GM12878 (cell line): ENCODE results near the gene CDC14A. TPM values are rescaled to one million over a fixed set of nuclear protein-coding genes. Genes with fewer than 3 reads are reported as not detected.

Experiments
- ATAC-seq: fragments of 200-7000 bp; cut with Tn5 transposase; 3 replicates; pipeline ENCODE4 v1.9.1; 2020; ENCODE audit warnings: mild to moderate bottlenecking, moderate library complexity
- BruUV-seq: library from RNA; stranded (reverse); fragments of 400-500 nt; replicated peaks from 2 replicates; lab custom pipeline; 2021; lab: Mats Ljungman, UMichigan
- CTCF ChIA-PET: fragments of 300-600 bp; sonication (Branson Sonifier 250); formaldehyde crosslinking; extraction: SDS; loops from one replicate; lab custom pipeline; 2021; ENCODE audit warnings: inconsistent platforms; lab: Yijun Ruan, JAX
- POLR2A ChIA-PET: fragments of 350-600 bp; formaldehyde crosslinking; extraction: SDS; loops from one replicate; lab custom pipeline; 2021; ENCODE audit warnings: inconsistent platforms; lab: Charles Lee
- RAD21 ChIA-PET: fragments of 300-600 bp; sonication (Branson Sonifier 250); formaldehyde crosslinking; loops from one replicate; lab custom pipeline; 2023; ENCODE audit warnings: antibody characterized with exemption; ENCODE audit not compliant: unreplicated experiment; lab: Charles Lee
- SMC1A ChIA-PET: fragments of 300-600 bp; sonication (Branson Sonifier 250); formaldehyde crosslinking; loops from one replicate; lab custom pipeline; 2023; ENCODE audit not compliant: unreplicated experiment, uncharacterized antibody; lab: Charles Lee
- DNase-seq: peaks from one replicate; pipeline ENCODE4 v3.0.0-alpha.2; 2011; ENCODE audit warnings: low read depth, low spot score
- FAIRE-seq: peaks from 3 replicates; lab custom pipeline; 2011; peaks lifted over from hg19 to GRCh38; lab: Jason Lieb, UNC
- H2AFZ ChIP-seq: 2 replicates; pipeline ENCODE4 v1.6.0; 2011; ENCODE audit warnings: low read depth, low read length, control low read depth; ENCODE audit not compliant: control insufficient read depth
- H3K27ac ChIP-seq: 2 replicates; pipeline ENCODE4 v1.5.1; 2011; ENCODE audit warnings: control low read depth; ENCODE audit not compliant: control insufficient read depth, insufficient read depth
- H3K27me3 ChIP-seq, 2 experiments: replicated peaks in 1 of 2; 2 replicates each; pipeline versions ENCODE4 v1.6.0 to v1.6.1; 2011; ENCODE audit warnings: low read length in 1 of 2; ENCODE audit not compliant: control insufficient read depth in 2 of 2, insufficient read depth in 2 of 2
- H3K36me3 ChIP-seq, 2 experiments: 2 replicates each; pipeline ENCODE4 v1.5.1; 2011; ENCODE audit warnings: low read length in 1 of 2; ENCODE audit not compliant: control insufficient read depth in 2 of 2, insufficient read depth in 2 of 2
- H3K4me1 ChIP-seq: 2 replicates; pipeline ENCODE4 v1.6.1; 2011; ENCODE audit warnings: mild to moderate bottlenecking, low read length, moderate library complexity, mixed read lengths; ENCODE audit not compliant: control insufficient read depth, insufficient read depth
- H3K4me2 ChIP-seq: 2 replicates; pipeline ENCODE4 v1.6.0; 2011; ENCODE audit warnings: control low read depth; ENCODE audit not compliant: control insufficient read depth, insufficient read depth
- H3K4me3 ChIP-seq: fragments of 200-600 bp; sonication (generic); 2 replicates; pipeline ENCODE4 v1.5.1; 2016
- H3K79me2 ChIP-seq: 2 replicates; pipeline ENCODE4 v1.6.0; 2011; ENCODE audit warnings: low read length; ENCODE audit not compliant: control insufficient read depth, insufficient read depth
- H3K9ac ChIP-seq: 2 replicates; pipeline ENCODE4 v1.8.0; 2011; ENCODE audit warnings: low read length, control low read depth, mixed read lengths; ENCODE audit not compliant: control insufficient read depth, insufficient read depth
- H3K9me3 ChIP-seq: replicated peaks from 3 replicates; pipeline ENCODE4 v1.5.1; 2011; ENCODE audit warnings: mild to moderate bottlenecking, low read length; ENCODE audit not compliant: control insufficient read depth, insufficient read depth
- H4K20me1 ChIP-seq: 2 replicates; pipeline ENCODE4 v1.6.0; 2011; ENCODE audit not compliant: control insufficient read depth, insufficient read depth
- BCL11A ChIP-seq: IDR thresholded peaks from 2 replicates; pipeline ENCODE4 v1.6.1; 2011; ENCODE audit warnings: low read depth, low read length
- CREB1 ChIP-seq: IDR thresholded peaks from 2 replicates; pipeline ENCODE4 v1.6.1; 2012; ENCODE audit warnings: low read depth, mild to moderate bottlenecking, inconsistent platforms
- E2F8 ChIP-seq: fragments of 450-650 bp; IDR thresholded peaks from 2 replicates; pipeline ENCODE4 v1.6.1; 2018; ENCODE audit warnings: mild to moderate bottlenecking, low read depth, moderate library complexity; ENCODE audit not compliant: partially characterized antibody
- FOXK2 ChIP-seq: fragments of 450-650 bp; IDR thresholded peaks from 2 replicates; pipeline ENCODE4 v1.6.1; 2017; ENCODE audit warnings: mild to moderate bottlenecking, moderate library complexity
- HDGF ChIP-seq: fragments of 450-650 bp; IDR thresholded peaks from 2 replicates; pipeline ENCODE4 v1.6.1; 2016; ENCODE audit warnings: antibody characterized with exemption
- IKZF1 ChIP-seq: fragments of 450-650 bp; conservative IDR thresholded peaks from 2 replicates; pipeline ENCODE4 v1.6.1; 2017; ENCODE audit warnings: antibody characterized with exemption, mild to moderate bottlenecking
- IRF3 ChIP-seq: fragments of 450-650 bp; IDR thresholded peaks from 2 replicates; pipeline ENCODE4 v1.6.1; 2014; ENCODE audit warnings: mild to moderate bottlenecking
- NR2F1 ChIP-seq: fragments of 450-650 bp; conservative IDR thresholded peaks from 2 replicates; pipeline ENCODE4 v1.6.1; 2017; ENCODE audit warnings: mild to moderate bottlenecking
- RELB ChIP-seq: fragments of 450-650 bp; IDR thresholded peaks from 2 replicates; pipeline ENCODE4 v1.6.1; 2017; ENCODE audit warnings: low read depth, mild to moderate bottlenecking, moderate library complexity
- SIN3A ChIP-seq: IDR thresholded peaks from 2 replicates; pipeline ENCODE4 v1.6.1; 2012; ENCODE audit warnings: low read depth, low read length, improper control_type of control experiment
- SMC3 ChIP-seq: IDR thresholded peaks from 2 replicates; pipeline ENCODE4 v1.6.1; 2011; ENCODE audit warnings: low read length, improper control_type of control experiment, borderline replicate concordance
- STAT3 ChIP-seq: IDR thresholded peaks from 2 replicates; pipeline ENCODE4 v1.6.1; 2011; ENCODE audit warnings: low read depth, low read length, improper control_type of control experiment
- ZNF384 ChIP-seq: IDR thresholded peaks from 2 replicates; pipeline ENCODE4 v1.6.1; 2012; ENCODE audit warnings: low read depth, mild to moderate bottlenecking, low read length, improper control_type of control experiment, borderline replicate concordance
- WGBS: methylation state at CpG from one replicate; pipeline ENCODE4 v1.1.6; 2016; ENCODE audit warnings: low lambda C conversion rate; ENCODE audit not compliant: insufficient replicate concordance, insufficient coverage; ENCODE audit errors: missing lambda C conversion rate; 5-methylcytosine and 5-hydroxymethylcytosine counted together
- in situ Hi-C: fragments of 300-500 bp; cut with MboI; formaldehyde crosslinking; loops from 9 replicates; pipeline ENCODE4 v1.14.3; 2018; ENCODE audit warnings: mixed read lengths
- intact Hi-C: fragments of 100-400 bp; cut with micrococcal nuclease; formaldehyde crosslinking; loops from one replicate; pipeline ENCODE4 v1.14.2; 2022; ENCODE audit not compliant: unreplicated experiment
- polyA plus RNA-seq, 11 experiments: library from polyadenylated mRNA; depleted of rRNA in 4 of 11; unstranded in 6 of 11; stranded (reverse) in 5 of 11; fragments of >200 nt; fragmentation: Nextera tagmentation in 4 of 11; fragmentation: Illumina TruSeq in 1 of 11; extraction: Ambion mirVana in 4 of 11; extraction: Trizol in 1 of 11; gene quantifications; 1 replicate in 1 of 11; 2 replicates in 10 of 11; pipeline versions ENCODE4 v1.2.1 to v1.2.3, GENCODE V29; 2011 to 2016; ENCODE audit warnings: inconsistent platforms in 2 of 11, missing spikeins in 2 of 11, low read depth in 1 of 11
- total RNA-seq, 4 experiments: library from RNA; depleted of rRNA in 3 of 4; stranded (reverse); fragments of >200 nt in 3 of 4; fragmentation: Illumina TruSeq in 1 of 4; extraction: Trizol in 1 of 4; gene quantifications; 2 replicates each; pipeline versions ENCODE4 v1.2.1 to v1.2.3, GENCODE V29; 2013 to 2021
- TF ChIP-seq, protein P1 (sequence below): IDR thresholded peaks from 2 replicates; pipeline ENCODE4 v1.6.1; 2011; ENCODE audit warnings: mild to moderate bottlenecking, low read depth, low read length, moderate library complexity; ENCODE audit not compliant: insufficient replicate concordance

CDC14A gene
- total and polyA plus RNA-seq, 10 of the 15 experiments (the other 5 are each of a cell fraction or from before 2014, with no cell fraction given) = 1.5 to 7.1 (median 5.5) TPM

DNA sequence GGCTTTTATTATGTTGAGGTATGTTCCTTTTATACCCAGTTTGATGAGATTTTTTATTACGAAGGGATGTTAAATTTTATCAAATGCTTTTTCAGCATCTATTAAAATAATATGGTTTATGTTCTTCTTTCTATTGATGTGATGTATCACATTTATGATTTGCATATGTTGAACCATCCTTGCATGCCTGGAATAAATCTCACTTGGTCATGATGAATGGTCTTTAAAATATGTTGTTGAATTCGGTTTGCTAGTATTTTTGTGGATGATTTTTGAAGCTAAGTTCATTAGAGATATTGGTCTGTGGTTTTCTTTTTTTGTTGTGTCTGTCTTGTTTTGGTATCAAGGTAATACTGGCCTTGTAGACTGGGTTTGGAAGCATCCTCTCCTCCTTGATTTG is 199.7 kb downstream of the CDC14A start:
- RAD21 ChIA-PET = no interaction called here
- Histone ChIP-seq H3K27ac (no peak overlapping the region), H3K36me3 (no peaks in the 10 kb centered on the region), H2AFZ (no peak overlapping the region), H4K20me1 (no peaks in the 10 kb centered on the region), H3K27me3 (no peaks in the 10 kb centered on the region; a peak in 1 of 4 replicates), H3K9ac (no peak overlapping the region), H3K4me3 (no peak overlapping the region), H3K9me3 (peaks cover 5% of the 10 kb centered on the region; the same call in 2 of the 3 replicates), H3K4me1 (no peaks in the 10 kb centered on the region), H3K79me2 (no peaks in the 10 kb centered on the region), H3K4me2 (no peak overlapping the region)
- ATAC-seq (no peak), FAIRE-seq (no peak), DNase-seq (no peak)
- 30% methylated on average over 2 of the region's 2 CpGs for WGBS
- no TSS peak for BruUV-seq
- POLR2A ChIA-PET = no interaction called here
- intact Hi-C loops = no loop called here
- TF ChIP-seq BCL11A (no peak), NR2F1 (no peak), ZNF384 (no peak), IKZF1 (no peak), SIN3A (no peak), STAT3 (no peak), E2F8 (no peak), FOXK2 (no peak), HDGF (no peak), RELB (no peak), CREB1 (no peak), IRF3 (no peak), SMC3 (no peak)
- TF ChIP-seq, protein P1, sequence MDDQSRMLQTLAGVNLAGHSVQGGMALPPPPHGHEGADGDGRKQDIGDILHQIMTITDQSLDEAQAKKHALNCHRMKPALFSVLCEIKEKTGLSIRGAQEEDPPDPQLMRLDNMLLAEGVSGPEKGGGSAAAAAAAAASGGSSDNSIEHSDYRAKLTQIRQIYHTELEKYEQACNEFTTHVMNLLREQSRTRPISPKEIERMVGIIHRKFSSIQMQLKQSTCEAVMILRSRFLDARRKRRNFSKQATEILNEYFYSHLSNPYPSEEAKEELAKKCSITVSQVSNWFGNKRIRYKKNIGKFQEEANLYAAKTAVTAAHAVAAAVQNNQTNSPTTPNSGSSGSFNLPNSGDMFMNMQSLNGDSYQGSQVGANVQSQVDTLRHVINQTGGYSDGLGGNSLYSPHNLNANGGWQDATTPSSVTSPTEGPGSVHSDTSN = no peak
- CTCF ChIA-PET = no interaction called here
- in situ Hi-C loops = no loop called here
- SMC1A ChIA-PET = interaction anchor here (0.6 kb wide), 1 partner anchor 21 kb away, joined by 3 read pairs; no protein-coding TSS in a partner anchor
